Smooth muscle cell (in vitro differentiated cells): ENCODE measurements around the gene PRAMEF2. TPM values are rescaled to one million over a fixed set of nuclear protein-coding genes. Genes with fewer than 3 reads are reported as not detected.
"Not testable (repeated sequence)": the region's sequence is repeated elsewhere in the genome, so short reads cannot be mapped to it uniquely, and the experiment has no call there.

Source experiments
- DNase-seq: peaks from one replicate; lab custom pipeline; 2025; ENCODE audit not compliant: unreplicated experiment; lab: John Stamatoyannopoulos, UW
- H2AFZ ChIP-seq: fragments of 200-600 bp; sonication (generic); 2 replicates; pipeline ENCODE4 v1.6.0; 2016; ENCODE audit warnings: antibody characterized with exemption, low read depth, mild to moderate bottlenecking
- H3F3A ChIP-seq: fragments of 200-600 bp; sonication (generic); 2 replicates; pipeline ENCODE4 v1.6.0; 2017; ENCODE audit warnings: antibody characterized with exemption, low read depth
- H3K27ac ChIP-seq: fragments of 200-600 bp; sonication (generic); 2 replicates; pipeline ENCODE4 v1.5.1; 2016; ENCODE audit warnings: low read depth, mild to moderate bottlenecking
- H3K27me3 ChIP-seq: fragments of 200-600 bp; sonication (generic); 2 replicates; pipeline ENCODE4 v1.6.1; 2016; ENCODE audit warnings: low read depth, mild to moderate bottlenecking
- H3K36me3 ChIP-seq: fragments of 200-600 bp; sonication (generic); 2 replicates; pipeline ENCODE4 v1.5.1; 2016; ENCODE audit warnings: low read depth
- H3K4me1 ChIP-seq: fragments of 200-600 bp; sonication (generic); 2 replicates; pipeline ENCODE4 v1.5.1; 2016; ENCODE audit warnings: low read depth
- H3K4me2 ChIP-seq: fragments of 200-600 bp; sonication (generic); 2 replicates; pipeline ENCODE4 v1.6.0; 2016; ENCODE audit warnings: mild to moderate bottlenecking
- H3K4me3 ChIP-seq: fragments of 200-600 bp; sonication (generic); 2 replicates; pipeline ENCODE4 v1.5.1; 2016; ENCODE audit warnings: mild to moderate bottlenecking
- H3K79me2 ChIP-seq: fragments of 200-600 bp; sonication (generic); 2 replicates; pipeline ENCODE4 v1.6.0; 2016; ENCODE audit warnings: low read depth, mild to moderate bottlenecking
- H3K9ac ChIP-seq: fragments of 200-600 bp; sonication (generic); 2 replicates; pipeline ENCODE4 v1.6.0; 2016; ENCODE audit warnings: low read depth
- H3K9me3 ChIP-seq: fragments of 200-600 bp; sonication (generic); replicated peaks from 2 replicates; pipeline ENCODE4 v1.5.1; 2016; ENCODE audit warnings: low read depth
- H4K20me1 ChIP-seq: fragments of 200-600 bp; sonication (generic); 2 replicates; pipeline ENCODE4 v1.6.0; 2016; ENCODE audit warnings: low read depth
- WGBS: methylation state at CpG from one replicate; pipeline ENCODE4 v1.1.7; 2016; ENCODE audit warnings: low lambda C conversion rate; 5-methylcytosine and 5-hydroxymethylcytosine counted together
- polyA plus RNA-seq: library from polyadenylated mRNA; unstranded; fragments of >200 nt; fragmentation: Nextera tagmentation; extraction: Ambion mirVana; gene quantifications from 2 replicates; pipeline ENCODE4 v1.2.1, GENCODE V29; 2016
- total RNA-seq: library from RNA; depleted of rRNA; stranded (reverse); fragments of >200 nt; gene quantifications from 2 replicates; pipeline ENCODE4 v1.2.3, GENCODE V29; 2014
- TF ChIP-seq, protein P1 (sequence below): fragments of 200-600 bp; sonication (generic); IDR thresholded peaks from 2 replicates; pipeline ENCODE4 v1.5.1; 2017; ENCODE audit warnings: borderline replicate concordance, mild to moderate bottlenecking, antibody characterized with exemption; ENCODE audit not compliant: insufficient read depth, poor library complexity, severe bottlenecking

Gene PRAMEF2
- total and polyA plus RNA-seq, 2 experiments from 2014 or later = not detected

- H3F3A ChIP-seq, H2AFZ ChIP-seq, H3K4me2 ChIP-seq, H3K4me3 ChIP-seq, H4K20me1 ChIP-seq, H3K27me3 ChIP-seq, H3K9ac ChIP-seq, DNase-seq, H3K4me1 ChIP-seq, H3K79me2 ChIP-seq, H3K36me3 ChIP-seq, H3K9me3 ChIP-seq, H3K27ac ChIP-seq: not testable (repeated sequence)
- WGBS = 58% methylated on average over 2 of the region's 2 CpGs
Measured at GRCh38 chr1:12833251-12833650, 23.6 kb upstream of the PRAMEF2 start.

GRCh38 chr1:12848620-12849019 lies 8.3 kb upstream of the PRAMEF2 start, which contains the start of gene HNRNPCL1:
Gene HNRNPCL1 (minus strand): TSS chr1:12848720. CDS start chr1:12848289, 431 bp downstream.
- not testable (repeated sequence) for H3K36me3 ChIP-seq, H3K27me3 ChIP-seq, H3K4me2 ChIP-seq, H3K4me1 ChIP-seq, H3K4me3 ChIP-seq, H3K79me2 ChIP-seq, DNase-seq, H3K9me3 ChIP-seq, H3K9ac ChIP-seq, H4K20me1 ChIP-seq, H2AFZ ChIP-seq, H3K27ac ChIP-seq, H3F3A ChIP-seq
- 74% methylated on average over 7 of the region's 7 CpGs for WGBS

DNA sequence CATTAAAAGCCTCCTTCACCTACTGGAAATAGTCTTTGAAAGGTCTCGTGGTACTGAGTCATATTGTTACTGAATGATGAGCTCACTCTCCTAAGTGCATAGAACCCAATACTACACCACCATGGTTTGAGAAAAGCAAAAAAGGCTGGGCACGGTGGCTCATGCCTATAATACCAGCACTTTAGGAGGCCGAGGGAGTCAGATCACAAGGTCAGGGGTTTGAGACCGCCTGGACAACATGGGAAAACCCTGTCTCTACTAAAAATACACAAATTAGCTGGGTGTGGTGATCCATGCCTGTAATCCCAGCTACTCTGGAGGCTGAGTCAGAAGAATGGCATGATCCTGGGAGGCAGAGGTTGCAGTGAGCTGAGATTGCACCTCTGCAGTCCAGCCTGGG lies 5.1 kb upstream of the PRAMEF2 start:
- Histone ChIP-seq H3K27me3 (no peaks in the 10 kb centered on the region), H3K4me3 (no peak overlapping the region), H3K79me2 (no peaks in the 10 kb centered on the region), H3K9ac (no peak overlapping the region), H2AFZ (no peak overlapping the region), H3K27ac (no peak overlapping the region), H3K9me3 (peaks cover 3% of the 10 kb centered on the region), H3K4me1 (no peaks in the 10 kb centered on the region), H4K20me1 (no peaks in the 10 kb centered on the region), H3F3A (no peaks in the 10 kb centered on the region), H3K4me2 (no peak overlapping the region), H3K36me3 (no peaks in the 10 kb centered on the region)
- no peak for DNase-seq
- 46% methylated on average over 4 of the region's 4 CpGs for WGBS
- TF ChIP-seq, protein P1, sequence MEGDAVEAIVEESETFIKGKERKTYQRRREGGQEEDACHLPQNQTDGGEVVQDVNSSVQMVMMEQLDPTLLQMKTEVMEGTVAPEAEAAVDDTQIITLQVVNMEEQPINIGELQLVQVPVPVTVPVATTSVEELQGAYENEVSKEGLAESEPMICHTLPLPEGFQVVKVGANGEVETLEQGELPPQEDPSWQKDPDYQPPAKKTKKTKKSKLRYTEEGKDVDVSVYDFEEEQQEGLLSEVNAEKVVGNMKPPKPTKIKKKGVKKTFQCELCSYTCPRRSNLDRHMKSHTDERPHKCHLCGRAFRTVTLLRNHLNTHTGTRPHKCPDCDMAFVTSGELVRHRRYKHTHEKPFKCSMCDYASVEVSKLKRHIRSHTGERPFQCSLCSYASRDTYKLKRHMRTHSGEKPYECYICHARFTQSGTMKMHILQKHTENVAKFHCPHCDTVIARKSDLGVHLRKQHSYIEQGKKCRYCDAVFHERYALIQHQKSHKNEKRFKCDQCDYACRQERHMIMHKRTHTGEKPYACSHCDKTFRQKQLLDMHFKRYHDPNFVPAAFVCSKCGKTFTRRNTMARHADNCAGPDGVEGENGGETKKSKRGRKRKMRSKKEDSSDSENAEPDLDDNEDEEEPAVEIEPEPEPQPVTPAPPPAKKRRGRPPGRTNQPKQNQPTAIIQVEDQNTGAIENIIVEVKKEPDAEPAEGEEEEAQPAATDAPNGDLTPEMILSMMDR = no peak

DNA sequence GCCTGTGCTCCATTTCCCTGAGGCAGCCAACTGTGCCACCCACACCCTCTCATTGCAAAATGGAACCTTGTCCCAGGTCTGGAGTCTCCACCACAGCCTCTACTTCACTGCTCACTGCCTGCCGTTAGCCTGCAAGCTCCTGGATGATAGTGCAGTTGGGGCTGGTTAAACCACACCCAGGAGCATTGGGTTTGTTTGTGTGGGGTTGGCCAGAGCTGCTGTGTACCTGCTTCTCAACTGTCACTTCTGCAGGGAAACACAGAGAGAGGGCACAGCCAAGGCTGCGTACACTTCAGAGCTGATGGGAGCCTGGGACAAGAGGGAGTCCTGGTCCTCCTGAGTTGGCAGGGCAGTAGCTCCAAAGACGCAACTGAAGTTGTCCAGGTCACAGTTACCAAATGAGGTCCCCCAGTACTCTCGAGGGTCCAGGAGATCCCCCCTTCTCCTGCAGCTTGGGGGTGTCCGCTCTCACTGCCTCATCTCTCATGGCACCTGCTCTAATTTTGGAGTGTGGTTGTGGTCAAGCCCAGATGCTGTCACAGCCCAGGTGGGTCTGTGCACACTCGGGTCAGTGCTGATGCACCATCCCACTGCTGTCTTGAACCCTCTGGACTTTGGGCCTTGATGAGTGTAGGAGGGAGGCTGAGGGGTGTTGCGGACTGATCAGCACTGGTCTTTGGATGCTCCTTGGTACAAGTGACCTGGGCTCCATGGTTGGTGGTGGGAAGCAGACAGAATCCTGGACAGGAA lies 6.4 kb downstream of the PRAMEF2 start:
- H3K9ac ChIP-seq, H3K27me3 ChIP-seq, H2AFZ ChIP-seq, H3K79me2 ChIP-seq, H3K27ac ChIP-seq, H4K20me1 ChIP-seq, H3K4me3 ChIP-seq, H3K36me3 ChIP-seq, H3K9me3 ChIP-seq, H3K4me2 ChIP-seq, DNase-seq, H3K4me1 ChIP-seq, H3F3A ChIP-seq: not testable (repeated sequence)
- WGBS = 89% methylated on average over 5 of the region's 7 CpGs

DNA sequence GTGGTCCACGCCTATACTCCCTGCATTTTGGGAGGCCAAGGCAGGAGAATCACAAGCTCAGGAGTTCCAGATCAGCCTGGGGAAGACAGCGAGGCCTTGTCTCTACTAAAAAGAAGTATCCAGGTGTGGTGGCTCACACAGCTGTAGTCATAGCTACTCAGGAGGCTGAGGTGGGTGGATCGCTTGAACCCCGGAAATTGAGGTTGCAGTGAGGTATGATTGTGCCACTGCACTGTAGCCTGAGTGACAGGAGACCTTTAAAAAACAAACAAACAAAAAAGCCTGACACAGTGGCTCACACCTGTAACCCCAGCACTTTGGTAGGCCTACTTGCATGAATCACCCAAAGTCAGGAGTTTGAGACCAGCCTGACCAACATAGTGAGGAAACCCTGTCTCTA lies 21.6 kb downstream of the PRAMEF2 start:
- H3K4me1 ChIP-seq, H3K36me3 ChIP-seq, DNase-seq, H3K4me2 ChIP-seq, H3K9me3 ChIP-seq, H3K27me3 ChIP-seq, H3K27ac ChIP-seq, H3K79me2 ChIP-seq, H3K9ac ChIP-seq, H4K20me1 ChIP-seq, H3K4me3 ChIP-seq, H3F3A ChIP-seq, H2AFZ ChIP-seq: not testable (repeated sequence)
- 65% methylated on average over 4 of the region's 4 CpGs for WGBS

- not testable (repeated sequence) for H3K9ac ChIP-seq, H3K4me1 ChIP-seq, H3K4me3 ChIP-seq, H3K79me2 ChIP-seq, H3F3A ChIP-seq, H3K36me3 ChIP-seq, H3K27ac ChIP-seq, H3K4me2 ChIP-seq, H3K9me3 ChIP-seq, H3K27me3 ChIP-seq, H4K20me1 ChIP-seq, H2AFZ ChIP-seq, DNase-seq
- WGBS = 71% methylated on average over 3 of the region's 3 CpGs
Measured at GRCh38 chr1:12886101-12886500, 29.2 kb downstream of the PRAMEF2 start, which contains the start of gene PRAMEF4. Gene PRAMEF4 (minus strand): TSS chr1:12886201. CDS start chr1:12883394, 2,807 bp downstream.

DNA sequence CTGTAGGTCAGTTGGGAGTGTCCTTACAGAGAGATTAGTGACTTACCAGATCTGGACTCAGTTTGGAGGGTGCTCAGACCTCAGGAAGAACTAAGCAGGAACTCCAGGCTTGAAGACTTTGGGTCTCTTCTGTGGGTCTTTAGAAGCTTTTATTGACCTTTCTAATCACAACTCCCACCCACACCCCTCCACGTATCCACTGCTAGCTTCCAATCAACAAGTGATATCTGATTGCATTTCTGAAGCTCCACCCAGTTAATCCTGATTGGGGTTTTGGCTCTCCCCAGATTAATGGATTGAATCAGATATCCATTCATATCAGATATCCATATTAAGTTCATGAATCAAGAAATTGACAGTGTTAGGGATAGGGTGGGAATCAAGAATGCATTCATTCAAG lies 41.3 kb downstream of the PRAMEF2 start, which contains the start of gene PRAMEF10:
PRAMEF10 (minus strand) TSS at position 101 of the 400 bp plus-strand sequence. CDS start 2,423 bp downstream, outside the sequence.
- not testable (repeated sequence) for H3K9me3 ChIP-seq, H3K4me3 ChIP-seq, H3K27ac ChIP-seq, H3K79me2 ChIP-seq, H3K36me3 ChIP-seq, H3F3A ChIP-seq, H3K27me3 ChIP-seq, H2AFZ ChIP-seq, H3K4me2 ChIP-seq, H3K4me1 ChIP-seq, DNase-seq, H4K20me1 ChIP-seq, H3K9ac ChIP-seq
- 38% methylated on average over 1 of the region's 1 CpG for WGBS

DNA sequence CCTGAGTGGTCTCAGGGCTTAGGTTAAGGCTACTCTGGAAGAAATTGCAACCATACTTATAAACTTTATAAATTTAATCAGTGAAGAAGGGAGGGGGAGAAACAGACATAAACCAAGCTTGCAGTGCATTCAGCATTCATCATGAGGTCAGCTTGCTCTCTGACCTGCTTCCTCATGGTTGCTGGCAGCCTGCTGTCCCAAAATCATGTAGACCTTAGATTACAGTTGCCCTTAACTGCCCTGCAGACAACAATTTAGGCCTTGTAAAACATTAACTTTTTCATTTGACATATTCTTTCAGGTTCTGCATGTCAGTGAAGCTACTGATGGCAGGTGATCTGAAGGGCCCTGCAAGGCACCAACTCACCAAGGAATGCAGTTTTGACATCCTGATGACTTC lies 42.3 kb downstream of the PRAMEF2 start:
- H3K4me1 ChIP-seq, DNase-seq, H3K27me3 ChIP-seq, H2AFZ ChIP-seq, H4K20me1 ChIP-seq, H3K27ac ChIP-seq, H3K4me2 ChIP-seq, H3K9ac ChIP-seq, H3K9me3 ChIP-seq, H3K79me2 ChIP-seq, H3K4me3 ChIP-seq, H3K36me3 ChIP-seq, H3F3A ChIP-seq: not testable (repeated sequence)
